GM18507 (cell line): ENCODE results near the gene PACRG.
"Not testable (repeated sequence)": the region's sequence is repeated elsewhere in the genome, so short reads cannot be mapped to it uniquely, and the experiment has no call there.

Source experiments
- DNase-seq: peaks from one replicate; pipeline ENCODE4 v3.0.0; 2011; ENCODE audit warnings: low read depth; ENCODE audit not compliant: insufficient read length; ENCODE audit errors: extremely low spot score
- FAIRE-seq: peaks from 2 replicates; lab custom pipeline; 2011; peaks lifted over from hg19 to GRCh38; lab: Jason Lieb, UNC

PACRG gene

GRCh38 chr6:163309491-163310026 is 581.8 kb downstream of the PACRG start:
- FAIRE-seq (no peak), DNase-seq (no peak)

DNA sequence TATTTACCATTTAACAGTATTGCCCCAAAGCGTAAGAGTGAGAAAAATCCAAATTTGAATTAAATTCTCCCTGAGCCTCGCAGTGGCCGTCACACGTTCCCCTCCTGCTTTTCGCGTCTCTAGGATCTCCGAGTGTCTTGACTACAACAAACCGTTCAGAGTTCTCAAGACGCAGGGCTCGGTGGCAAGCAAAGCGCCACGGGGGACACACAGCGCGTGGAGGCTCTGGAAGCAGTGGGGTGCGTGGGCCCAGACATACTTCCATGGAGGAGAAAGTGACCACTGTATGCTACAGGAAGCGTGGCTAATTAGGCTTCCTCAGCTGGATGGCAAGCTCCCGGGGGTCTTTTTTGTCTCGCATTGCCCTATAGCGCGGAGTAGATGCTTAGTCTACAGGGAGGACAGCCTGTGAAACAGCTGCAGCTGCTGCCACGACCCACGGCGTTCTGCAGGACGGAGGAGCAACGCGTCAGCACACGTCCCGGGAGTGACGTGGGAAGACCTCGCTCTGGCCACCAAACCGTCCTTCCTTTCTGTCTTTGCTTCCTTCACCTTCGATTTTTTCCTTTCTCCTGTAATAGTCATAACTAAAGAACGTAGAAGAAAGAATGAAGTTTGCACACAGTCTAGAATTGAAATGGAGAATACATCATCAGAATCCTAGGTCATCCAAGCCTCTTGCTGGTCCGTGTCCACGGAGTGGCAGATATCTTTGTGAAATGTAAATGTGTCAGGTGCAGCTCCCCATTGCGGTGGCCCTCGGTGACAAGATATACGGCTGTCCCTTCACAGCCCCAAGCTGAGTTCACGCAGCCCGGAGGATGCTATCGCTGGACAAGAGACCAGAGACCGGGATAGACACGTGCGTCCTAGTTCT is 582.6 kb downstream of the PACRG start:
- FAIRE-seq (no peak), DNase-seq (no peak)

DNA sequence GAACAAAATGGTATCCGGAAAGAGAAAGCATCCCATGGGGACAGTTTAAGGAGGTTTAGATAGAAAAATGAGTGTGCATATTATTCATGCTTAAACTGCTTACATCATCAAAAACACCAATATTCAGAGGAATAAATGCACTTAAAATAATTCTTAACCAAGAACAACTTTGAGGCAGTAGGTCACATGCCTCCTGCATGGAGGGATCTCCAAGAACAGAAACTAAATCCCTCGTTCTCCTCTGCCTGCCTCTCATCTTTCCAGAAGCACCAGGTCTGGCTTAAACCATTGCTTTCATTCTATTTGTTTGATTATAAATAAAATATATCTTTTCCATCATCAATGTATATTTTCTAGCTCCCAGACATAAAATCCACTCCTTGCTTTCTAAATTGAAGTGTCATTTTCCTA is 583.2 kb downstream of the PACRG start:
- FAIRE-seq (no peak), DNase-seq (no peak)

DNA sequence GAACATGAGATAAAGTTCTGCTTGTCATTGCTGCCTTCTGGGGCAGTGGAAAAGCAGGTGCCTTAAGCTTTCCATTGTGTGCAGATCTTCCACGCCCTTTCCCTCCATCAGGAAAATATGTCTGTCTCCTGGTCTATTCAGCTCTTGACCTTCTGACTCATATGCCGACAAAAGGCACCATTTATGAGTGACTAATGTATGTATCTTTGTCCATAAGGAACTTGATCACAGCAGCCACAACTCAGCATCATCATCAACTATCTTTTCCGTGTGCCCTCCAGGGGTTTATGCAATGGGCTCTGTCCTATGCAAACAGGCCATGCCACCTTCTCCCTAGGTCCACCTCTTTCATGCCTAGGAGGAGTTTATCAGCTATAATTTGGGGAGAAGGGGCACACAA is 584.1 kb downstream of the PACRG start:
- DNase-seq (no peak), FAIRE-seq (no peak)

DNA sequence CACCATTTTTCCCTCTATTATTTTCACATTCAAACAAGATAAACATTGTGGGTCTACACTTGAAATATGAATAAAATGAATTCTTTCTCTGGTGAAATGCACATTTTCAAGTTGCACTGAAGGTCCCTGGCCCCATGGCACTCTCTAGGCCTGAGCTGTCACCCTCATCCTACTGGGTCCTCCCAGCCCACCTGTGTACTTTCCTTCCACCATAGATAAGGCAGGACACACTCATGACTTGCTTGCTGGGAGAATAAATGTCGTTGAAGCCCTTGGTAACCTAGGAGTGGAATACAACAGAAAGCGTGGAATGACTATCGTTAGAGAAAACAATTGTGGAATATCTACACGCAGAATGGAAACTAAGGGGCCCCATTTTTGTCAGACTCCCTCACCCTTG is 585.8 kb downstream of the PACRG start:
- FAIRE-seq (no peak), DNase-seq (no peak)

- no peak for FAIRE-seq
- DNase-seq = no peak
Observed at GRCh38 chr6:163313981-163314380, 586.2 kb downstream of the PACRG start.

DNA sequence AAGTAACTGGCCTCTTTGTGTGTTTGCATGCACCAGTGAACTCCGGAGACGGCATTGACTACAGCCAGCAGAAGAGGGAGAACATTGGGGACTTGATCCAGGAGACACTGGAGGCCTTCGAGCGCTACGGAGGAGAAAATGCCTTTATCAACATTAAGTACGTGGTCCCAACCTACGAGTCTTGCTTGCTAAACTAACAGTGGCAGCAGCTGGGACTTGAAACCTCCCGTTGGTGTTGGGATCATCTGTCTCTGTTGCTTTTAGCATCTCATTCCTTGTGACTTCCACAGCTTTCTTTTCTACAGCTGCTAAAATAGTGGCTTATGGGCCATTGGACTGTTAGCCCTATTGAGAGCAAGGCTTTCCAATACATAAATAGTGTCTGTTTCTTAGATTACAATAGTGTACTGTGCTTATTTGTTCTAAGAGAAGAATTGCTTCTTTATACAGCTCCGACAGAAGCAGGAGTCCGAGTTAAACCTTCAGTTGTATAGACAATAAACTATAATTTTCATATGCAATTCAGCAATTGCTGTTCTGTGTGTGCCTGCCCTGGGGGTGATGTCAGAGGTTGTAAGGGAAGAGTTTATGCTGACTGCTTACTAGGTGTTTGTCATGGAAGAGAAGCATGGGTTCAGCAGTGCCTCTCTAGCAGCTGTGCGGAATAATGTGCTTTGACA is 587.2 kb downstream of the PACRG start:
- FAIRE-seq (no peak), DNase-seq (no peak)

DNA sequence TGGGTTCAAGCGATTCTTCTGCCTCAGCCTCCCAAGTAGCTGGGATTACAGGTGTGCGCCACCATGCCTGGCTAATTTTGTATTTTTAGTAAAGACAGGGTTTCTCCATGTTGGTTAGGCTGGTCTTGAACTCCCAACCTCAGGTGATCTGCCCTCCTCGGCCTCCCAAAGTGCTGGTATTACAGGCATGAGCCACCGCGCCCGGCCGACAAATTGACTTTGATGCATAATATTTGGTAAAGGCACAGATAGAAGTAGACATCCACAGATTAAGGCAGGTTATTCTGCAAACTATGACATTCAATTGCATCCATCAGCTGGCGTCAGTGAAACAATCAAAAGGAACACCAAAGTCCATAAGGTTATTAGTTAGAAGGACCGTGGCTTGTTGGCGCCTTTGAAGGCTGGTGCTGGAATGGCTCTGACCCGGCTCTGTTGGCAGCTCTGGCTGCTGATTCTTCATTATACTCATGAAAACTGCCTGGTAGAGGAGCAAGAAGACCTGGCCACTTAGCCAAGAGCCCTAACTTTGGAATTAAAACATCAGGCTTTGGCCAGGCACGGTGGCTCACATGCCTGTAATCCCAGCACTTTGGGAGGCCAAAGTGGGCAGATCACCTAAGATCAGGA is 589.2 kb downstream of the PACRG start:
- not testable (repeated sequence) for FAIRE-seq, DNase-seq

GRCh38 chr6:163318071-163318786 is 590.5 kb downstream of the PACRG start:
- DNase-seq = no peak
- no peak for FAIRE-seq

DNA sequence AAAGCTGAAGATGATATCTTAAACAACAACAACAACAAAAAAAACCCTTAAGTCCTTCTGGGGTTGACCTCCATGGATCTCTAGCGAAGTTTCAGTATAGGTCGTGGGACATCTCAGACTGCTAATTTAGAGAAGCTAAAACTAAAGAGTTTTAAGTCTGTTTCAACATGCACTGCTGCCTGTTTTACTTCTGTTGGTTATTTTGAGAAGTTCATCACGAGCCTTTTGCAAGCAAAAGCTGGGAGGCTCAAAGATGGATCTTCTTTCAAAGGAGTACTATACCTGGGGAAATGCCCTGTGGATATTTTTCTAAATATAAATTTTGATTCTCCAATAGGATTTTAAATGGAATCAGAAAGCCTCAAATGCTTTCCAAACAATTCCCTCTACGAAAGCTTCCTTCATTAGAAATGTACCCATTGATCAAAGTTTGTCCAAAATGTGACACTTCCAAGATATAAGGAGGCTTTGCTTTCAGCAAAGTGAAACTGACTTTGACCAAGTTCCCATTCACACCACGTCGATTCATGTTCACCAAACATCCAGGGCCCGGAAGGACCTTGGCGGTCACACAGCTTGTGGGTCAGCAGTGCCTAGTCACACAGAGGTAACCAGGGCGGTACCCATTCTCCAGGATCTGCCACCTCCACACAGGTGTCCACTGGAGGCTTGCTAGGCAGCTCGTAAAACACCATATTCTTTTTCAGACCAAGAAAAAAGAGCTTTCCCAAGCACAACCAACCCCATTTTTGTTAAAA is 592.0 kb downstream of the PACRG start:
- DNase-seq (no peak), FAIRE-seq (no peak)

DNA sequence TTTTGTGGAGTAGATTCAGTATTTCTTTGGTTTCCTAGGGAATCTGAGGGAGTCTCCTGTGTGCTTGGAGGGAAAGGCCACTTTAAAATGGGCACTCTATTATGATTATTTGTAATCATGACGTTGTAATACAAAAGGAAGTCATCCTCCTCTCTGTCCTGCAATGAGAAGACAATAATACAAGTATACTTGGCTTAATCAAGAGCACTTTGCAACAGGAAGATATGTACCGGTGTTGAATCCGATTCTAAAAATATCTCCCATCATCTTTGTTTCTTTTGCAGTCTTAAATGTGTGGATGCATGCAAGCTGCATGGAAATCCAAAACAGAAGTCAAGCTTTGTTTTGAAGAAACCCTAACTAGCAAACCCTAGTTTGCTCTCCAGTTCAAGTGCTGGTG is 592.6 kb downstream of the PACRG start:
- DNase-seq = no peak
- no peak for FAIRE-seq

DNA sequence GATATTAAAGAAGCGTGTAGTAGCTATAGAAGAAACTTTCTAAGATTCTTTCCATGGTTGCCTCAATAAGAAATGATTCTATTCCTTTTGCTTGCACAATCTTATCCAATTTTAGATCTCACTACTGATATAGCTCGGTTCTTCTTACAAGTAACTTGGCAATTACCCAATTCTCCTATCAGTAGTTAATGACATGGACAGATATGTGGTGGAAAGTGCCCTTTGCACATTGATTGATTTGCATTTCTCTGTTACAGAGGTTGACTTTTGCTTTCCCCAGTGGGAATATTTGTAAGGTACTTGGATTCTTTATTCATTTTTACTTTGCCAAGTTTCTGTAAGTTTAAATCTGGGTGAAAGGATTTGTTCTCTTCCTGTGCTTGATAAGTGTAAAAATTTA is 593.0 kb downstream of the PACRG start:
- no peak for FAIRE-seq

DNA sequence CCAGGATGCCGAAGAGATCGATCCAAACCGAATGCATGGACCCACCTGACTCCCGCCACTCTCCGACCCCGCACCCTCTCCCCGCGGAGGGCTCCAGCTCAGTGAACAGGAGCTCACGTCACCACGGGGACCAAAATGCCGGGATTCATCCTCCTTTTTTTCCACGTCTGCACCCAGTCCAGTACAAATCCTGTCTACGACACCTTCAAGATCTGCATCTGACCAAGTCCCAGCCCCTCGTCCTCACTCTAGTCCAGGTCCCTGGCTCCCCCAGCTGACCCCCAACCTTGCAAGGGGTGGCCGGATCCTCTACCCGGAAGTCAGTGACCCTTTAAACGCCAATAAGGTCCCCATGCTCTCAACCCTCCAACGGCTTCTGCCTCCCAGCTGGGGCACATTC is 593.9 kb downstream of the PACRG start:
- FAIRE-seq (no peak), DNase-seq (no peak)

More for the DNA sequence above, 593.0 kb downstream of the PACRG start:
- no peak for DNase-seq

DNA sequence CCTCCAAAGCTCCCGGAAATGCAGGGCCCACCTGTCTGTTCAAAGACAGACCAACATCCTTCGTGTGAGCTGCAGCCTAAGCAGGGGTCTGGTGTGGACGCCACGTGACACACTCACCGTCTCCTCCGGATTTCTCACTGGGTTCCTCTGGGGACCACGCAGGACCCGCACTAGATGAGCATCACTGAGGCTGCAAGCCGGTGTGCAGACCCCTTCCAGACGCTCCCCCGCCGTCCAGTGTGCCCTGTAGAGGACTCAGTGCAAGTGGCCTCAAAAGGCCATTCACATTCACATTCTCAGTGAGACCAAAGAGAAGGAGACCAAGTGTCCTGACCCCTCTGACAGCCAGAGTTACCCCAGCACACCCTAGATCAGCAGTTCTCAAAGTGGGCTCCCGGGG is 595.5 kb downstream of the PACRG start:
- no peak for FAIRE-seq
- no peak for DNase-seq

GRCh38 chr6:163323705-163324104 is 595.9 kb downstream of the PACRG start:
- FAIRE-seq (no peak), DNase-seq (no peak)

GRCh38 chr6:163324326-163324687 is 596.5 kb downstream of the PACRG start:
- DNase-seq (no peak), FAIRE-seq (no peak)

GRCh38 chr6:163324688-163325389 is 597.1 kb downstream of the PACRG start:
- no peak for FAIRE-seq
- no peak for DNase-seq

DNA sequence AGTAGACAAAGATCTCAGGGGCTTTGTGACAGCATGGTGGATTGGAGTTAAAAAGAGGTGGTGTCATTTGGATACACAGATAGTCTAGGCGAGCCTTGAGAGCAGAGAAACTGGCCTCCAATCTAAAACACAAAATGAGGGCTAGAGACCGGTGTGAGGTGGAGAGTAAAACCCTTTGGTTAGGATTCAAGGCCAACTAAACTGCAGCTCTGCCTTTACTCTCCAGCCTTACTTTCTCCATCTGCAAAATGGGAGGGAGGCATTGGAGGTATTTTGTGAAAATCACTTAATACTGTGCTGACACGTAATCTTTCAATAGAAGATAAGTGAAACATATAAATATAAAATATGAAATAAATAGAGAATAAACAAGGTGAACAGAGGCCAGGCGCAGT is 597.6 kb downstream of the PACRG start:
- no peak for FAIRE-seq
- DNase-seq = no peak
